Activated CD8-positive, alpha-beta memory T cell treated with anti-CD3 and anti-CD28 coated beads, Interleukin-2, amount 50 U/mL, for 48 hours (primary cell): ENCODE results near the gene TJP1.
A peak's percentile ranks its signal among the peaks of the same experiment; 100 is the strongest.
"Not testable (repeated sequence)": the region's sequence is repeated elsewhere in the genome, so short reads cannot be mapped to it uniquely, and the experiment has no call there.

ENCODE experiments used
- DNase-seq: peaks from one replicate; pipeline ENCODE4 v3.0.0-alpha.2; 2020

TJP1 gene

GRCh38 chr15:29696950-29697738 is 125.1 kb downstream of the TJP1 start:
- no peak for DNase-seq

DNA sequence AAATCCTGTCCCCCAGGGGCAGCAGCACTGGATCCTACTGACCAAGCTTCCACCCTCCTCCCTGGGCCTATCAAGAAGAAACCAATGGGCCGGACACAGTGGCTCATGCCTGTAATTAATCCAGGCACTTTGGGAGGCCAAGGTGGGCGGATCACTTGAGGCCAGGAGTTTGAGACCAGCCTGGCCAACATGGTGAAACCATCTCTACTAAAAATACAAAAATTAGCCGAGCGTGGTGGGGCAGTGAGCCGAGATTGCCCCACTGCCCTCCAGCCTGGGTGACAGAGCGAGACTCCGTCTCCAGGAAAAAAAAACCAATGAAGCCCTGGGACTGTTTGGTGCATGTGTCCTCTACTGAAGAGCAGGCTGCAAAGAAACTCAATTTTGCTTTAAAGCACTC is 125.8 kb downstream of the TJP1 start:
- not testable (repeated sequence) for DNase-seq

DNA sequence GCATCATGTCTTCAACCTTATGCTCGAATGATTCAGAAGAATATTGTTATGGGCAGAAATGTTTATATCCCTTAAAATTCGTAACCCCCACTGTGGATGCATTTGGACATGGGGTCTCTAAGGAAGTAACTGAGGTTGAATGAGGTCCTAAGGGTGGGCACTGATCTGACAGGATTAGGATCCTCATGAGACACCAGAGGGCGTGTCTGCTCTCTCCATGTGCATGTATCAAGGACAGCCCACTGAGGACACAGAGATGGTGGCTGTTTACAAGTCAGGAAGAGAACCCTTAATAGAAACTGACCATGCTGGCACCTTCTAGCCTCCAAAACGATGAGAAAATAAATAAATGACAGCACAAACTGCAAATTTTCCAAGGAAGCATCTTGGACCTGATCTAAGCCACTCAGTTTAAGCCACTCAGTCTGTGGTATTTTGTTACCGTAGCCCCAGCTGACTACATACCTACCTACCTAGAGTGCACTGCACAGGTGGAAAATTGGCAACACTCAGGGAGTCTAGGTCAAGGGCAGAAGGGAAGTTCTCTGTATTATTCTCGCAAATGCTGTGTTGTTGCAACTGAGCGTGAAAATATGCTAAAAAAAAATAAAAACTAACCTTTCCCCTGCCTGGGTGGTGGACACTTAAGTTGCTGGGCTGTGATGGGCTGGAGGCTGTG is 126.6 kb downstream of the TJP1 start:
- DNase-seq: no peak

DNA sequence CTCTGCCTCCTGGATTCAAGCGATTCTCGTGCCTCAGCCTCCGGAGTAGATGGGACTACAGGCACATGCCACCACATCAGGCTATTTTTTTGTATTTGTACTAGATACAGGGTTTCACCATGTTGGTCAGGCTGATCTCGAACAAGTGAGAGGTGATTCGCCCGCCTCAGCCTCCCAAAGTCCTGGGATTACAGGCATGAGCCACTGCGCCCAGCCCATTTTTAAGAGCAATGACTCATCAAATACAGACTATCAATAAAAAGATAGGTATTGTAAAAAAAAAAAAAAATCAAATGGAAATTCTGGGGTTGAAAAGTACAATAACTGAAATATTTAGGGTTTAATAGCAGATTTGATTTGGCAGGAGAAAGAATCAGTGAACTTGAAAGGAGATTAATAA is 129.0 kb downstream of the TJP1 start:
- no peak for DNase-seq

GRCh38 chr15:29692527-29692926 is 129.7 kb downstream of the TJP1 start:
- DNase-seq: no peak

DNA sequence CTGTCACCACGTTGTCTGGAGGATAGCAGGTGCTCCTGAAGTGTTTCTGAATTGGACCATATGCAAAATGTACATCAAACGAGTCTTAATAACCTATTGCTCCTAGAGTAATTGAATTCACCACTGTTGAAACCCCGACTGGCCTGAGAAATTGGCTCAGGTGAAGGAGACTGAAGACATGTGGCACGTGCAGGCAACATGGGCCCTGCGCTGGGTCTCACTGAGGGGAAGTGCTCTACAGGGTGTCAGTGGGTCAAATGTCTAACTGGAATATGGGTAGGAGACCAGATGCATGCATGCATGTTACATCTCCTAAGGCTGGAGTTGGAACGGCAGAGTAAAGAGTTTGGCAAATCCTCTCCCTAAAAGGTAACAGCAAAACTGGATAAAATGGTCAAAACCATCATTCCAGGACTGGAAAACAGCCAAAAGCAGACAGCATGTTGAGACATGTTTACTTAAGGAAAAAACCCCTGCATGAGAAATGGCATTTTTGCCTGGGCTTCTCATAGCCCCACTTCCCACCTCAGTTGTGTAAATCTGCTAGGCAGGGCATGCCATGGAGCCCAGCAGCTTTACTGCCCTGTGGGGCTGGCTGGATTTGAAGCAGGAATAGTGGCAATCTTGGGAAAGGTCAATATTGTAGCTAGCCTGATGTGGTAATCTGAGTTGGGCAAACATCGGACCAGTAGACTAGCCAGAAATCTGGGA is 131.3 kb downstream of the TJP1 start:
- DNase-seq: no peak

- DNase-seq: no peak
Observed at GRCh38 chr15:29689287-29689986, 132.8 kb downstream of the TJP1 start.

- peak; percentile 26 for DNase-seq
Observed at GRCh38 chr15:29688506-29689286, 133.6 kb downstream of the TJP1 start.

- DNase-seq: peak; percentile 12
Observed at GRCh38 chr15:29687939-29688505, 134.2 kb downstream of the TJP1 start.

GRCh38 chr15:29687204-29687815 is 135.0 kb downstream of the TJP1 start:
- DNase-seq: peak; percentile 13

GRCh38 chr15:29686445-29687203 is 135.6 kb downstream of the TJP1 start:
- DNase-seq: peak; percentile 2

DNA sequence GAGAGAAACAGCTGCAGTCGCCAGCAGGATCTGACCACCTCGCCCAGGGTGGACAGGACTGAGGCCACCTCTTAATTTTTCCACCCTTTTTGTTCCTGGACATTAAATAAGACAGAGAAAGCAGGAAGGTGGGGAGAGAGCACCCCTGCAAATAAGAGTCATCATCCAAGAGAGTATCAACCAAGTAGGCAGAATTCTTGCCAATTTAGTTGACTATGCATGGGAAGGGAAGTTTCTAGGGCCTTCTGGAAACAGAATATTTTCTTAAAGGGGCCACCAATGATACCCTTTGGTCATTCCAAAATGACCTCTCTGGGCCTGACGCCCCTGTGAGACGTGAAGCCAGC is 136.2 kb downstream of the TJP1 start:
- no peak for DNase-seq

DNA sequence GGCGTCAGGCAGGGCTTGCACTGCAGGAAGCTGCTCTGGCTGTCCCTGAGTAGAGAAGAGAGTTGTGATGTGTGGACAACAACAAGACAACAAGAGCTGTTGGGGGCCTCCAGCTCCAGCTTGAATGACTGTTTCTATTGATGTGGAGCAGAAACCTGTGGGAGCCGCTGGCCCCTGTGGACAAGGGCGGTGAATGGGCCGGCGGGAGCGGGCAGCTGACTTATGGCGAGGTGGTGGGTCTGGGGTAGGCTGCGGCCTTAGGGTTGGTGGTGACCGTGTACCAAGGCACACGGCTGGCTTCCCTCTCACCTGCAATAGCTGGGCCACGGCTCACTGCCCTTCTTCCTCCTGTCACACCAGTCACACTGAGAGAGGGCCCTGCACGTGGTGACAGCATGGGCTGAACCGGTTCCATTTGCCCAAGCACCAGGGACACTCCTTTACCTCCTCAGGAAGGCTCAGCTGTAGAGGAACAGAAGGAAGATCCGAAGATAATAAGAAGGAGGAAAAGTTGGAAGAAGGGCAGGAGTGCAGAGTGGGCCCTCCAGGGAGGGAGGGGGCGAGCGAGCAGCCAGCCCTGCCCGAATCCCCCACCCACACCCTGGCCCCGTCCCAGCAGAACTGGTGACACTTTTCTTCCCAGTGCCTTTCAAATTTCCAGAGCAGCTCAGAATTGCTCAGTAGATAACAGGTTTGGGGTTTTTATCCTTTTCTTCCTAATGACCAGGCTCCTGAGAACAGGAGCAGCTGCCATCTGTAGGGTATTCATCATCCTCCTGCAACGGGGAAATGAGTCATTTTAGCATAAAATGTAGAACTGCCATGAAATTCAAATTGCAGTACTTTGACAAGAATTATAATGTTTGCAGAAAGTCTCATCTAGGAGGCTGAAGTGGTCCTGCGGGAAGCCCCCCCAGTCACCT is 136.9 kb downstream of the TJP1 start:
- DNase-seq: peak; percentile 26

DNA sequence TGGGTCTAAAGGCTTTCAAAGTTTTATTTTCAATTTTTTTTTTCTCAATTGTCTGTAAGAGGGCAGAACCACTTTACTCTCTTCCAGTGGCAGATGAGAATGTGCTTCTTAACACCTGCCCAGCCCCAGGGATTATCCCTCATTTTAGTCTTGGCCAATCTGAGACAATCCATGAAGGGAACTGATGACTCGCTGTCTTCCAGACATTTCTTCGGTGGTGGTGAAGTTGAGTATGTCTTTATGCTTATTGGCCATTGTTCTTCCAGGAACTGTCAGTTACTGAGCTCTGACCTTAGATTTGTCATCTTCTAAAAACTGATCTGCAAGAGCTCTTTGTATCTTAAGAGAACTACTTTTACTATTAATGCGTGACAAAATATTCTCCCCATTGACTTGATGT is 139.5 kb downstream of the TJP1 start:
- no peak for DNase-seq

GRCh38 chr15:29682361-29682760 is 139.9 kb downstream of the TJP1 start:
- peak; percentile 15 for DNase-seq

GRCh38 chr15:29681946-29682345 is 140.3 kb downstream of the TJP1 start:
- DNase-seq: no peak

- DNase-seq: peak; percentile 17
Observed at GRCh38 chr15:29681166-29681845, 141.0 kb downstream of the TJP1 start.

DNA sequence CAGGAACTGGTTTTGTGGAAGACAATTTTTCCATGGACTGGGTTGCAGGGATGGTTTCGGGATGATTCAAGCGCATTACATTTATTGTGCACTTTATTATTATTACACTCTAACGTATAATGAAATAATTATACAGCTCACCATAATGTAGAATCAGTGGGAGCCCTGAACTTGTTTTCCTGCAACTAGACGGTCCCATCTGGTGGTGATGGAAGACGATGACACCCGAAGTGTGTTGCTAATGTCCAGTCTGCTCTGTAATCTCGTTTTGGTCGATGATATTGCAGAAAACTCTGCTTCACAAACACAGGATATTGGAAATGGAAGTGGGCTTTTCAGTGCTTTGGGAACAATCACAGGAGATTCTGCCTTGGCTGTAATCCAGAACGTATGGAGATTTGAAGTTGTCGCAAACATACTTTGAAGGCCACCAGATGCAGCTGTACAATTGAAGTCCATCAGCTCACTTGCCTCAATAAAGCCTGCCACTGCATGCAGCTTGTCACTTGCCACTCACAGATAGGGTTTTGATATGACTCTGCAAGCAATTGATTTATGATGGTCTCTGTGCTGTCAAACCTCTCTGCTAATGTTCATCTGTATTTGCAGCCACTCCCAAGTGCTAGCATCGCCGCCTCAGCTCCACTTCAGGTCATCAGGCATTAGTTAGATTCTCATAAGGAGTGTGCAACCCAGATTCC is 141.7 kb downstream of the TJP1 start:
- peak; percentile 10 for DNase-seq
